ENCODE measurements around the gene KLHL29. TPM values are rescaled to one million over a fixed set of nuclear protein-coding genes. Genes with fewer than 3 reads are reported as not detected.

The KLHL29 gene
- total RNA-seq, 1 donor from 2014 or later: 12.2 TPM

DNA sequence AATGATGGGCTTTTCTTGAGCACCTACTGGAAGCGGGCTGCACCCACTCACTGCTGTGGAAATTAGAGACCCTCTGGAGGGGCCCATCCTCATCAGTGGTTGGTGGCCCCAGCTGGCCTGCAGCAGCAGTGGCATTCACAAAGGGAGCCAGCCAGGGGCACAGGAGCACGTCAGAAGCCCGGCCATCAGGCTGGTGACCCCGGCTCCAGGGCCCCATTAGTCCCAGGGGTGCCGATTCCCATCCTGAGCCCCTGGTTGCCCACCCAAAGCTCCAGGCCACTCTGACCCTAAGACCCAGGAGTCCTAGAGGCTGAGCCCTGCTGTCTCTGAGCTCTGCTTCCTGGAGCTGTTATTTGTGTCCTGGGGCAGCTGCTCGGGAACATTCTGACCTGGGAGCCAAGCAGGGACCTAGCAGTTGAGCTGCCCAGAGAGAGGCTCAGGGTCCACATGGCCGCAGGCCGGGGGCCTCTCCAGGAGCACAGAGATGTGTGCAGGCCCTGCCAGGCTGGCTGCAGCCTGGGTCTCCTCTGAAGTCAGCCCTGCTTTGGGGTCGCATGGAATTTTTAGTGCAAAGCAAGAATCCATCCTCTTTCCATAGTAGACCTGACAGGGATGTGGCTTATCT, 207.2 kb downstream of the KLHL29 start:
- DNase-seq (ENCODE audit: low read depth): no peak

DNA sequence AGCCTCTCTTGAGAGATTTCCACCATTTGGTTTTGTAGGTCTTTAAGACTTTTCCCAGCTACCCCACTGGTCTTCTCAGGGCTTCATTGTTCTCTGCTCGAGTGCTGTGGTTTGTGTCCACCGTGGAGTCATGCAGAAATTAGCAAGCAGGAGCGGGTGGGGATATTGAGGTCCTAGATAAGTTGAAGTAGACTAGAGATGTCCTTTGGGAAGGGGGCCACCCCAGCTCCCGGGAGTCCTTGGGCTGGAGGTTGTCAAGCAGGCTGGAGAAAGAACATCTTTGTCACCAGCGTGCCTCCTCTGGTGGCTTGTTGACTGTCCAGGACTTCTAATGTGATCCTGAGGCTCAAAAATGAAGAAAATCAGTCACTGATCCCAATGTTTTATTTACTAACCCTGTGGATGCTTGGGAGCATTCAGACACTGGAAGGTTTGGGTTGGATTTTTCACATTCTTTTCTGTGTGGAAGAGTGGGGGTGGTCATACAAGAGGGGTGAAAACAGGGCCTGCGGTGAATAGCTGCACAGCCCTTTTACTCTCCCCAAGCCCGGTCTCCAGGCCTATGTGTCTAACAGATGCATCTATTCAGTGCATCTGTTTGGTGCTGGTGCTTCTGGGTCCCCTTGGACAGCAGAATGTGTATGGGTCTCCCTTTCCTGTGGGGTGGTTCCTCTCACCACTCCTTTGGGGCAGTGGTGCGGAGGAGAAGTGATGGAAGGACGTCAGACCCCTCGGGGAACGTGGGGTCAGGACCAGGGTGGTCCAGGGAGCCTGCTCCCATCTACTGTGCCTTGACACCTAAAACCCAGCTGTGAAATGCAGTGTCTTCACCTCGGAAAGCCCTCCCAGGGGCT, 208.1 kb downstream of the KLHL29 start:
- no peak for DNase-seq (ENCODE audit: low read depth)

DNA sequence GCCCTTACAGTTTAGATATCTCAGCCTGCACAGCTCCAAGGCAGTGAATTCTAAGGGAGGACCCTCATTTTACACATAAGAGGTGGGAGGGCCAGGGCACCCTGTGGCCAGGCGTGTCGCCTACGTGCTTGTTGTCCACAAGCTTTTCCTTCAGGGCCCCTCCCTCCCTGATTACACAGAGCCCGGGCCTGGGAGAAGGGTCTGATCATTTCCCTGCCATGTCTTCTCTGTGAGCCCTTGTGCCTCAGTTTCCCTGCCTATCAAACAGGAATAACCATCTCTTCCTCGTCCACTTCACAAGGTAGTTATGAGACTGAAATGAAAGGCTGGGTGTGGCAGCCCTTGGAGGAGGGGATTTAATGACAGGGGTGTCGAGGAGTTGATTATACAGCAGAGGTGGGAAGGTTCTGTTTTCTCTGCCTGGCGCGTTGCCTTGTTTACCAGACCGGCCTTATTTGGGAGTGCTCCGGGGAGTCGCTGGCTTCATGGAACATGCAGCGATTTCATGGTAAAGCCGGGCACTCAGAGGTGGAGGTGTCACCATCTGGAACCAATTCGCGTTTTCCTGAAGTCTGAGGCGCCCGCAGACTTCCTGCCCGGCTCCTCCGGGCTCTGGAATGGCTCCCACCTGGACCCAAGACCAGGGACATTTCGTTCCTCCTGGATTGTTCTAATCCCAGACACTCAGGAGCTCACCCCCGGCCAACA, 208.9 kb downstream of the KLHL29 start:
- no peak for DNase-seq (ENCODE audit: low read depth)

DNA sequence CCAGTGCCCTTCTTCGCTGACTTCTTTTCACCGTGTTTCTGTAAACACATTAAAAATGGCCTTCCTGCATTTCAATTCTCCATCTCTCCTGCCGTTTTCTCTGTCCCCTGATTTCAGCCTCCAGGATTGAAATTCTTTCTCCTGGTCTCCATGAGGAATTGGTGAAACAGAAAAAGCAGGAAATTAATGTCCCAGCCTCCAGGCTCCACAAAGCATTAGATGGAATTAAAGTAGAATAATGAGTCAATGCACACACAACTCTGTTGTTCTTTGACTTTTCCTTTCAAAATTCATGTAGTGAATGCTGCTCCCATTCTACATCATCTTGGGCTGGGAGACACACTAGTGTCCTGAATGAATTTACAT, 209.5 kb downstream of the KLHL29 start:
- no peak for DNase-seq (ENCODE audit: low read depth)

DNA sequence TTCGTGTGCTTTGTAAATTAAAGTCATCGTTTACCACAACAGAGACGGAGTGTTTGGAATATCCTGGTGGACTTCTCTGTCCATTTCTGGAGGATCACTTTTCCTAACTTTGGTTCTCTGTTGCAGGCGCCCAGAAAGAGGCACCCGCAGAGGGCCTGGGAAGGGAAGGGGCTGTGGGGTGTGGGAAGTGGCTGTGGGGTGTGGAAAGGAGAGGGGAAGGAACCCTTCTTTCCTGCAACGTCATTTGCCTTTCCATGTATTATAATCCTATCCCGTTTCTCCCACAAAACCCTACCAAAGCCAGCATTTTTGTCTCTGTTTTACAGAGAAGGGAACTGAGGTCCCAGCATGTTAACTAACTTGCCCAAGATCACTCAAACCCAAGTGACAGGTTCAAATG, 210.0 kb downstream of the KLHL29 start:
- no peak for DNase-seq (ENCODE audit: low read depth)

DNA sequence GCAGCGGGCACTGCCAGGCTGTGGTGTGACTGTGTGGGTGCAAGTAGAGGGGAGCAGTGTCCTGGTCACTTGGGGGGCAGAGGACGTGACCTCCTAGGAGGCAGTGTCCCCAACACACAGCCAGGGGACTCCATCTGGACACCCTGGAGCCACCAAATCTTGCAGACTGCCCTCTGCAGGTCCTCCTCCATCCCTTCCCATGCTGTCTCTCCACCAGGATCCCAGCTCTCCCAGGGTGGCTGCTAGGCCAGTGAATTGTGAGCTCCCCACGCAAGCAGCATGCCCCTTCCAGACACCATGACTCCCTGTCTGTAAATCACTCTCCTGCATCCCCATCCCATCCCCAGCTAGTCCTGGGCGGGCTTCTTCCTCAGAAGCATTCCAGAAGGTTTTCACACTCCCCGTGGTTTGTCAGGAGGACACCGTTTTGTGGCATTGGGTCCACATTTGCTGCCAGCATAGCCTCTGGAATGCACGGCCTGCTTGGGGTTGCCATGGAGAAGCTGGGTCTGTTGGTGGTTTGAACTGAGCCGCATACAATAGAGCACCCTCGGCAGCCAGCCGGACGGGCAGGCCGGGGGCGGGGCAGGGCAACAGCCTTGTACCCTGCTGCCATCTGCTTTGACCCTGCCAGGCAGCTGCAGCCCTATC, 210.7 kb downstream of the KLHL29 start:
- DNase-seq (ENCODE audit: low read depth): peak; percentile 86

DNA sequence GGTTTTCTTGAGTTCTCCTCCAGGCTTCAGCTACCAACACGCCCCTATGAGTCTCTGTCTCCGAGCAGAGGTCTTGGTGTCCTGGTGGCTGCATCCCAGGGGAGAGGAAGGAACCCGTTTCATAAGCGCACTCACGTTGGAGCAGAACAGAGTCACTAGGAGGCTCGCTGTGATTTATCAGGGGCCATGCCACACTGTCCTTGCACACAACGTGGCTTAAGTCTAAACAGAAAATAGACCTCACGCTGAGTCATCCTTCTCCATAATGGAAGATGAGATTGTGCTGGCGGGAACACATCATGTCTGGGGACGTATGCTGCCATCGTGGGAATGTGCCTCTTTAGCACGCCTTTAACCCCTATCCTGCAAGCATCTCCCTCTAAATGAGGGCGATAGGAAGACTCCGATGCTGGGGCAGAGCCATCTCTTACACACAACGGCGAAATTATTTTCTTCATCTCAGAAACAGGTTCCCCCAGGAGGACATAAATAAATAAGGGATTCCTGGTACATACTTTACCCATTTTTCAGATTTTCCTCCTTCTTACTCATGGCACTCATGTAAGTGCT, 211.4 kb downstream of the KLHL29 start:
- no peak for DNase-seq (ENCODE audit: low read depth)

DNA sequence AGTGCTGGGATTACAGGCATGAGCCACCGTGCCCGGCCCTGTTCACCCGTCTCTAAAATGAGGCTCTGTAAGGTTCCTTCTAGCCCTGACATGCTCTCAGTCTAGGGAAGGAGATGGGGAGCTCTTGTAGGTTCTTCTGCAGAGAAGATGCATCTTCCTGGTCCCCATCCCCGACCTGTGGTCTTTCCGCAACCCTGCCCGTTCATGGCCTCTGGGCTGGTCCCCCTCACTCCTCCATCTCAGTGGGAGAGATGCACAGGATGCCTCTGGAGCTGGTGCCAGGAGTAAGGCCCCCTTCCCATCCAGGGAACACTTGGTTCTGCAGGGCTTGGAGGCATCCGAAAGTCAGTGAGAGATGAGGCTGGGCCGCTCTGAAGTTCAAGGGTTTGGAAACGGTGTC, 212.7 kb downstream of the KLHL29 start:
- no peak for DNase-seq (ENCODE audit: low read depth)

DNA sequence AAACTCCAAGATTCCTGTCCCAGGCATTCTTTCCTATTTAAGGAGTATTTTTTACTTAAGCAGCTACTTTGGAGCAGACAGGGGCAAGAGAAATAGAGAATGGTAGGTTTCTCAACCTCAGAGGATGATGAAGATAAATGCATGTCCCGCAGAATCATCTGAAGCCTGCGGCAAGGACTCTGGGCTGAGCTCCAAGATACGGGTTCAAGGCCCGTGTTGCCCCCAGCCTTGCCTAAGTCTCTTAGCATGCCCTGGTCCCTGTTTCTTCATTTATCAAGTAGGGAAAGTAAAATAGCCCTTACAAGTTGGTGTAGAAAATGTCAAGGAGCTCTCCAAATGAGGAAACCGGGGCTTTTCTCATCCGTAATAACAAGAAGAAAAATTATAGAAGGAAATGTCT, 214.0 kb downstream of the KLHL29 start:
- no peak for DNase-seq (ENCODE audit: low read depth)

DNA sequence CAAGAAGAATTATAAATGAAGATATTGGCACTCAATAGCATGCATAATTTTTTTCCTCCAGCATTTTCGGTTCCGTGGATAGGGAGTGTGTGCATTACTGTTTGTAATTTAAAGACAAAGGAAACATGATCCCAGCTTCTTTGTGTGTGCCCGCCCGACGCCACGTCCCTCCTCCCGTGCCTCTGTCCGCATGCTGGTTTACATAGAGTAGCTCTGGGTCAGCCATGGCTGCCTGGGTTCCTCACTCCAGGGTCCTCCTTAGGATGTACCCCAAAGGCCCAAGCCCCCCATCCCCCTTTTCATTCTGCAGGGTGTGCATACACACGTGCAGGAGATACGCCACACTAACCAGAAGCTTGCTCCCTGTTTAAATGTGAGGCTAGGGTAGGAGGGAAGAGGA, 214.7 kb downstream of the KLHL29 start:
- no peak for DNase-seq (ENCODE audit: low read depth)

DNA sequence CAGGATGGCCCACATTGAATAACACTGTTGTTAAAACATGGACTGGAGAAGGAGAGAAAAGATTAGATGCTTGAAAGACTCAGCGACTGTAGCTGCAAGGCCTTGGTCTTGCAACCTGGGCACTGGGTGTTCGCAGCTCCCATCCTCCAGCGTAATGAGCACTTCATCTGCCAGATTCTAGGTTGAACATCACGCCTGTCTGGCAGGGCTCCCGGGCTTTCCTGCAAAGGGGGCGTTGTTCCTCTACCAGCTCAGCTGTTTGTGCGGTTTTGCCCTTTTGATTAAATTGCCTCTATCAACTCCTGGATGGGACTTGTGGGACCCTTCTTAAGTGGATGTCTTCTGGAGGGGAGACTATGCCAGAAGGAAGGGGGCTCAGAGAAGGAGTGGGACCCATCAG, 215.4 kb downstream of the KLHL29 start:
- no peak for DNase-seq (ENCODE audit: low read depth)

DNA sequence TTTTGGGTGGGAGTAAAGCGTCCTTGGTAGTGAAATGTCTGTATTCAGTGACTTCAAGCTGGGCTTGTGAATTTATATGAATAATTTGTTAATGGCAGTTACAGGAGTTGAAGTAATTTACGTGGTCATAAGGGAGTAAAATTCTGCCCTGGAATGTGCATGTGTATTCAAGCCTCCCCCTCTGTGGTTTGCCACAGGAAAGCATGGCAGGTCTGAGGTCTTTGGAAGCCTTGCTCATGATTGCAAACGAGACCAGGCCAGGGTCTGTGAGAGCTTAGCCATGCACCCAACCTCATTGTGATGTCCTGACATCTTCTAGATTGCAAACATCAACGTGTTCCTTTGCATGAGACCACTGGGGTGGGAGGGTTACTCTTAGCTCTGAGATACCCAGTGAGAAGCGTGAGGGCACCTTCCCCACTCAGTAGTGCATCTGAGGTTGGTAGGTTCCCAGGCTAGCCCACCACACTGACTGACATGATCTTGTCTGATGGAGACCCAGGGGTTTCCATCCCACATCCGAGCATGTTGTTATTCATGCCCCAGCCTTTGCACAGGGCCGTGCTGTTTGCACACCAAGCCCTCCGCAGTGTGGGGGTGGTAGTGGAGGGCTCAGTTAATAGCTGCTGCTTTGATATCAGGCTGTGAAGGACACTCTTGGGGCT, 216.5 kb downstream of the KLHL29 start:
- DNase-seq (ENCODE audit: low read depth): peak; percentile 36

DNA sequence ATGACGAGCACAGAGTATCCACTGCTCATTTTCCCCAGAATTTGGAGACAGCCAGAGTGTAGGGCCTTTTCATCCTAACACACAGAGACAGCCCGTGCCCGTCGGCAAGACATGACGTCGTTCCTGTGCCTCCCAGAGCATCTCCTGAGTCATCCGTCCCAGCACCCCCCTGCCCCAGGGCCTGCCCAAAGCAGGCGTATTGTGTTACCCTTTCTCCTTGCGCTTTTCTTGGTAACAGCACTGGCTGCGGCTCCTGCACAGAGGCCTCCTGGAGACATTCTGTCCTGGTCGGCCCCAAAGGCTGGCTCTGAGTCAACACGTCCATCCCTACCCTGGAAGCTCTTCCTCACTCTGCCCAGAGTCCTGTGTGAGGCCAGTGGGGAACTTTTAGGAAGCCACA, 217.1 kb downstream of the KLHL29 start:
- no peak for DNase-seq (ENCODE audit: low read depth)

DNA sequence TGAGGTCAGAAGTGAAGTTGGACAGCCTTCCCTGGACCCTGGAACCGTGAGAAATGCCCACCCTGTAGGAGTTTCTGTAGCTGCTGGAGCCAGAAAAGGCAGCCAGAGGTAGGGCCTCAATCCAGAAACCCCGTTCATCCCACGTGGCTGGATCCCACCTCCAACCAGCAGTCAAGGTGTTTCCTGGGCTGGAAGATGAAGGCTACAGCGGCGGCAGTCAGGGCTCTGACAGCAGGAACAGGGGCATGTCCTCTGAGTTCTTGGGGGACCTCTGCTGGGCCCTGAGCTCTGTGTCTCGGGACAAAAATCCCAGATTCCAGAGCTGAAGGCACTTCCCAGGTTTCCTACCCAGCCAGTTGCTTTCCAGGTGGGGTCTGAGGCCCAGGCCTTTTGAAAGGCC, 218.2 kb downstream of the KLHL29 start:
- no peak for DNase-seq (ENCODE audit: low read depth)

DNA sequence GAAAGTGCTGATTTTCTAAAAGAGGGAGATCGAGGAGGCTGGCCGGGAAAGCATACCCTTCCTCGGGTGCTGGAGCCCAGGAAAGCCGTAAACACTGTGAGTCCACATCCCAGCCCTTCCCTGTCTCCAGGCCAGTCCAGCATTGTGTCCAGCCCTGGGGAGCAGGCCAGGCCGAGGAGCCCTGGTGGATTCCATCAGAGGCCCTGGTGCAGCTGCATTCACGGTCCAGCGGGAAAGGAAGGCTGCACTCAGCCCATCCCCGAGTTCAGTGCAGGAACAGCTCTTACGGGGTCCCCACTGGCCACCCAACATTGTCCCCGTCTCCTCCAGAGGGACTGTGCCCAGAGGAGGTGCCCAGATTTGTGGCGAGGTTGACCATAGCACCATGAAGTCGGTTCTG, 218.6 kb downstream of the KLHL29 start:
- no peak for DNase-seq (ENCODE audit: low read depth)

DNA sequence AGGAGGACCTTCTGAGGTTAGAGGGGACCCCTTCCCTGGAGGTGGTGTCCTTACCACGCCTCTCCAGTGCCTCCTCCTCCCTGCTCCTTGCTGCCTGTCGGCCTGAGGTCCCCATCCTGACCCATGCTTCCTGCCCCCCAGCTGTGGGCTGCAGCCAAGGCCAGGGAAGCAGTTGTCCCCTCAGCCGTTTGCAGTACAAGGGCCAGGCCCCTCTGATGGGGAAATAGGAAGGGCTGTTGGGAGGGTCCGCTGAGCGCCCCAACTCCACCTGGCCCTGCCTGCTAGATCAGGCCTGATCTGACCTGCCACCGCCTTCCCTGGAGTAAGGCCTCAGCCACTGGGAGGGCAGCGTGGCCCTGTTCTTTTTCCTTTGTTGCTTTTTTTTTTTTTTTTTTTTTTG, 219.8 kb downstream of the KLHL29 start:
- no peak for DNase-seq (ENCODE audit: low read depth)

DNA sequence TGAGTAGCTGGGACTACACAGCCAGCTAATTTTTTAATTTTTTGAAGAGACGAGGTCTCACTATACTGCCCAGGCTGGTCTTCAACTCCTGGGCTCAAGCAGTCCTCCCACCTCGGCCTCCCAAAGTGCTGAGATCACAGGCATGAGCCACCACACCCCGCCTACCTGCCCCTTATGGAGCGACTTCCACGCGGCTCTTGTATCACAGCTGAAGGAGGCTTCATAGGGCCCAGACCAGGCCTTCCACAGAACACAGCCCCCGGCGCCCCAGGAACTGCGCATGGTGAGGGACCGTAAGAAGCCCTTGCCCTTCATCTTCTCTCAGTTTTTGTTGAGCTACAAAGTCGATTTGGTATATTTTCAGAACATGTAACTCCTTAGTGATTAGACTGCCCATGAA, 220.3 kb downstream of the KLHL29 start:
- no peak for DNase-seq (ENCODE audit: low read depth)

DNA sequence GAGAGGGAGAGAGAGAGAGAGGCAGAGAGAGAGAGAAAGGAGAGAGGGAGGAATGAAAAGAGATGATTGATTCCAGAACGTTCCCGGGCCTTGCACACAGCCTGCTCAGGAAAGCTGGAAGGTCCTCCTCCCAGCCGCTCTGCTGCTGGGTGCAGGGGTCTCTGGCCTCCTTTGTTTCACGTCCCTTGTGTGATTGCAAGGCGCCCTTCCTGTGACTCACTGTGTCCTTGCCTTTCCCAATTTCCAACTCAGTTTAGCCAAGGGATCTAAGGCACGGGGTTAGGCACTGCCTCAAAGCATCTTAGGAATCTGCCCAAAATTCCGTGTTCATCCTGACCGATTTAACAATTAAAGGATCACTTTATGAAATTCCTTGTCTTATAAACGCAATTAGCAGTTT, 221.2 kb downstream of the KLHL29 start:
- no peak for DNase-seq (ENCODE audit: low read depth)

DNA sequence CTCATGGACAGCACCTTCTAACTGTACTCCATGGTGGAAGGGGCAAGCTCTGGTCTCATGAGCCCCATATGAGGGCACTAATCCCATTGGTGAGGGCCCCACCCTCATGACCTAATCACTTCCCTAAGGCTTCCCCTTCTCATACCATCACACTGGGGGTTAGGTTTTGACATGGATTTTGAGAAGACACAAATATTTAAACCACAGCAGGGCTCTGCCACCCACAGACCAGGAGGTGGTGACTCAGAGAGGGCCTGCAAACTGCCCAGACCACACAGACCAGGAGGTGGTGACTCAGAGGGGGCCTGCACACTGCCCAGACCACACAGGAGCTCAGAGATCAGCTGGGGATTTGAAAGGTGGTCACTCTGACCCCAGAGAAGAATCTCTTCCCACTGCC, 222.0 kb downstream of the KLHL29 start:
- DNase-seq (ENCODE audit: low read depth): peak; percentile 77

DNA sequence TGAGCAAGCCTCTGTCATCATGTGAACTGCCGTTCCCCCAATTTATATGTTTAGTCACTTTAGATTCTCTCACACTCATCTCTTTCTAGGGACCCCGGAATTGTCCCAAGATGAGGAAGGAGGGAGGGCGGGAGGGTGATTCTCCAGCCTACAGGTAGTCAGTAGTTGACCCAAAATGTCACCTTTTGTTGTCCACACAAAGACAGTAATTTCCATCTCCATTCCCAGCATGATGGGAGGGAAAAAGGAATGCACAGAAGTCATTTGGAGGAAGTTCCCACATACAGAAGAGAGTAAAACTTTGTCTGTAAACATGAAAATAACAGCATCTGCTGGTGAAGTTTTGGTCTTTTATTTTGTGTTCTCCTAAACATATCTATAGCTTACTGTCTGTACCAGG, 222.9 kb downstream of the KLHL29 start:
- no peak for DNase-seq (ENCODE audit: low read depth)

DNA sequence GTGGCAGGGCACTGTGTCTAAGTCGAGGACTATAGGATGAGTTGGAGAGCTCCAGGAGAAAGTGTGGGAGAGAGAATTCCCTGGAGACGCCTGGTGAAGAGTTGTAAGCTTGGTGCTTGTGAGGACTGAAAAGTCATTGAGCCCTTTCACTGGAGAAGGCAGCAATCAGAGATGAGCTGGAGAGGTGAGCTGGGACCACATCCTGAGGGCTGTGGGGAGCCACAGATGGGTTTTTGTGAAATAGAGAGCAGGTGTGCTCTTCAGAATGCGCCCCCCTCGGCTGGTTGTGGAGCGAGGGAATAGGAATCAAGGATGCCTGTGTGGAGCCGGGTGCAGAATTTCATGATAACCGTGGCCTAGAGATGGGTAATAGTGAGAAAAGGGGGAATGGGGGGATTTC, 224.3 kb downstream of the KLHL29 start:
- no peak for DNase-seq (ENCODE audit: low read depth)

DNA sequence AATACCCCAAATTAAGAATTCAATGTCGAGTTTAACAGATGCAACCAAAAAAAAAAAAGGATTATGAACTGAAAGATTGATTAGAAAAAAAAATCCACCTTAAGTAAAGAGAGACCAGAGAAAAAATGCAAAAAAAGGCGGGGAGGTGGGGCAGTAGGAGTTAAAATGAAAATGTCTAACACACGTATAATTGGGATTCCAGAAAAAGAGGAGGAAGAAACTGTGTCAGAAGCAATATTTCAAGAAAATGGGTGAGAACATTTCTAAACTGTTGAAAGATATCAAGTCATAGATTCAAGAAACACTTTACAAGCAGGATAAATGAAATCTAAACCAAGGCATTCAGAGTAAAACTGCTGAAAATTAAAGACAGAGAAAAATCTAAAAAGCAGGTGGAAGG, 226.9 kb downstream of the KLHL29 start:
- DNase-seq (ENCODE audit: low read depth): no peak
